DMS 273 (cell line): ENCODE data around the gene KDM4D.
"Not testable (repeated sequence)": the region's sequence is repeated elsewhere in the genome, so short reads cannot be mapped to it uniquely, and the experiment has no call there.

ENCODE experiments used
- DNase-seq: peaks from one replicate; lab custom pipeline; 2025; ENCODE audit not compliant: unreplicated experiment; lab: John Stamatoyannopoulos, UW

KDM4D gene

GRCh38 chr11:94973099-94973968 lies at the start of gene KDM4D, which contains the start of gene CWC15:
Gene KDM4D, plus strand, starts transcription at chr11:94973709. Its CDS starts 23,664 bp downstream, at chr11:94997373.
Gene CWC15, minus strand, starts transcription at chr11:94973556. Its CDS starts 1,371 bp downstream, at chr11:94972185.
- DNase-seq, result peak; percentile 95

DNA sequence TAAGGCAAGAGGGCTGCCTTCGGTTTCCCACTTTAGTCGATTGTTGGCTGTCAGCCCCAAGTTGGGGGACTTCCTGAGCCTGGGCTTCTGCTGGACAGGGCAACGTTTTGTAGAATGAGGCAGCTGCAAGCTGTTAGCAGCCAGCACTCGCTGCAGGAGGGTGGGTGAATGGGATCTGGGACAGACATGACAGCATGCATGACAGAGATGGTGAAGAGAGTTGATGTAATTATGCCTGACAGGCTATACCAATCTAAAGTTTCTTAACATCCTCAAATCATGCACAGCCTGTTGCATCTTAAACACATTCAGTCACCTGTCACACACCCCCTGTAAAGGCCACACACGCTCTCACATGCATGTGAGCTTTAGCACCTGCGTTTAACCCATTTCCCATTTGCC lies 49.3 kb upstream of the KDM4D start:
- DNase-seq, result no peak

GRCh38 chr11:94924612-94925011 lies 48.9 kb upstream of the KDM4D start:
- DNase-seq, result no peak

DNA sequence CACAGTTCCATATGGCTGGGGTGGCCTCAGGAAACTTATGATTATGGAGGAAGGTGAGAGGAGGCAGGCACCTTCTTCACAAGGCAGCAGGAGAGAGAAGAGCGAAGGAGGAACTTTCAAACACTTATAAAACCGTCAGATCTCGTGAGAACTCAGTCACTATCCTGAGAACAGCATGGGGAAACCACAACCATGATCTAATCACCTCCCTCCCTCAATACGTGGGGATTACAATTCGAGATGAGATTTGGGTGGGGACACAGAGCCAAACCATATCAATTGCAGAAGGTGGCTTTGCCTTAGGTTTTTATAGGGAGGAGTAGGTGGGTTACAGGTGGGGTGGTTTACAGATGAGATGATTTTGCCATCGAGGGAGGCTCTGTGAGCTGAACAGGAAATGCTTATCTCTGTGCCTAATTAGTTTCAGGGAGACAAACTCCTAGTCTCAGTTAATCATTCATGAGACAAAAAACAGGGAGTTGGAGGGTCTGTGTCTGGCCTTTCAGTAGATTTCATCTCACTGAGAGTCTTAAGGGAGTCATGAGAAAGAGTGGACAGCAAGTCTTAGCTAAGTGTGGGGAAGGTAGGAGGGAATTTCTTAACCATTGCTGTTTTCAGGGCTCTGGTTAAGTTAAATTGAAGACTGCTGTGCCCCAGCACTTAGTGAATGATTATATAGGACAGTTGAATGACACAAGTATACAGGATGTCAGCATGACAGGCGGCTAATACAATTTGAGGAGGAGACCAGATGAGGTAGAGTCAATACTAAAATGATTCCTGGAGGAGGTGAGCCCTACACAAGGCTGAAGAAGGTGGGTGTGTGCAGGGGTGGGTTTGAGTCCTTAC lies 47.9 kb upstream of the KDM4D start:
- no peak for DNase-seq

GRCh38 chr11:94926271-94926625 lies 47.3 kb upstream of the KDM4D start:
- DNase-seq, result no peak

DNA sequence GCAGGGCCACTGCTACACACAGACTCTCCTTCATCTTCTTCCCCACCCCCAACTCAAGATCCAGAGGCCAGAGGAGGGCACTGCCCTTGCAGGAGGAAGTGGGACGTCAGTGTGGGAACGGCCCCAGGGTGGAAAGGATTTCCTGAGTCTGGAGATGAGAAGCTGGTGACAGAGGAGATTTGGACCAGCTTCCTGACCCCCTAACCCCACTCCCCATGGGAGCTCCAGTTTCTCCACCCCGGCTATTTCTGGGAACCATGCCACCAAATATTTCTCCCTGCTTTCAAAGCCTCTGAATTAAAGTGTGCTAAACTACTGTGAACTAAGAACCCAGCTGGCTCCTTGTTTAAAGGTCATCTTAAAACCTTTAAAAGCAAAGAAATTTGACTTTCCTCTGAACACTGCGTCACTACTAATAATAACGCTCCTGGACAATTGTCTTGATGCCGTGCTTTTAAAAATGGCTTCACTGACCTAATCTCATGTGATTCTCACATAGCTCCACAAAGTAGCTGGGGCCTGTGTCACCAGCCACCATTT lies 46.7 kb upstream of the KDM4D start:
- DNase-seq, result no peak

GRCh38 chr11:94928117-94928990 lies 45.2 kb upstream of the KDM4D start:
- no peak for DNase-seq

DNA sequence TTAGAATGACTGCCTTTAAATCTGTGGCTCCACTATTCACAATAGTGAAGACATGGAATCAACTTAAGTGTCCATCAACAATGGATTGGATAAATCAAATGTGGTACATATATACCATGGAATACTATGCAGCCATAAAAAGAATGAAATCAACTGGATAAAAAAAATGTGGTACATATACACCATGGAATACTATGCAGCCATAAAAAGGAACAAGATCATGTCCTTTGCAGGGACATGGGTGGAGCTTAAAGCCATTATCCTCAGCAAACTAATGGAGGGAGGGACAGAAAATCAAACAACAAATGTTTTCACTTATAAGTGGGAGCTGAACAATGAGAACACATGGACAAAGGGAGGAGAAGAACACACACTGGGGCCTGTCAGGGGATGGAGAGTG lies 41.4 kb upstream of the KDM4D start:
- not testable (repeated sequence) for DNase-seq

- DNase-seq, result no peak
Measured at GRCh38 chr11:94932503-94932902, 41.0 kb upstream of the KDM4D start.

- no peak for DNase-seq
Measured at GRCh38 chr11:94933223-94934130, 40.0 kb upstream of the KDM4D start.

- peak; percentile 79 for DNase-seq
Measured at GRCh38 chr11:94934362-94934761, 39.1 kb upstream of the KDM4D start.

GRCh38 chr11:94934846-94935245 lies 38.7 kb upstream of the KDM4D start:
- no peak for DNase-seq

DNA sequence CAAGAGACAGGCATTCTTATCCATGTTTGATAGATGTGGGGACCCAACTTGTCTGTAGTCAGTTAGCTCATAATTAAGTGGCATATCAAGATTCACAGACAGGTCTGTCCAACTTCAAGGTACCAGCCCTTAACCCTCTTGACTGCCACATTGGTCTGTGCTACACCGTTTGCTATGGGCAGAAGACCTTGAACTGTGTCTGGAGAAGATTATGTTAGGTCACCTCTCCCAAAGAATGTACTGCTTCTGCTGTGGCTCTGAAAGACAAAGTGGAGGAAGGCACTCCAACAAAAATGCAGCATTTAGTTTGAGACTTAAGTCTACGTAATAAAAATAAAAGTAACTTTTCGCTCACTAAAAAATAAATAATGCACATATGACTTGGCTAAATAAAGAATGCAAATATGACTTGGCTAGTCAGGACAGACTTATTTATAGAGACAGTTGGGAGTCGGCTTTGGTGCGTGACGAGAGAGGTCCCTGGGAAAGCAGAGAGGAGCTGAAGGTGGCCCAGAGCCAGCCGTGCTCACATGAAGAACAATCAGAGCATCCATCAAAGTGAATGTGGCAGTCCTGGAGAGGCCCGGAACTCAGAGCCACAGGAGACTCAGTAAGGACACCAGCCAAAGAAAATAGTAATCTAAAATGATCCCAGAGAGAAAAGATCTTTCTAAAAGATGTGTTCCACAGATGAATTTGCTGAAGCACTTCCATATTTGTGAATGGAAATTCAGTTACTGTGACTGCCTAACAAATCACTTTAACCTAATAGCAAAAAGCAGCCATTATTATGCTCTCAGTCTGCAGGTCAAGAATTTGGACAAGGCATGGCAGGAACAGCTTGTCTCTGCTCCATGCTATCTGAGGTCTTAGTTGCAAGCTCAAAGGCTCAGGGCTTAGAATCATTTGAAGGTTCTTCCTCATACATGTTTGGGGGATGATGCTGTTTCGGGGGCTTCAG lies 35.1 kb upstream of the KDM4D start:
- no peak for DNase-seq

GRCh38 chr11:94939346-94939745 lies 34.2 kb upstream of the KDM4D start:
- DNase-seq, result no peak

DNA sequence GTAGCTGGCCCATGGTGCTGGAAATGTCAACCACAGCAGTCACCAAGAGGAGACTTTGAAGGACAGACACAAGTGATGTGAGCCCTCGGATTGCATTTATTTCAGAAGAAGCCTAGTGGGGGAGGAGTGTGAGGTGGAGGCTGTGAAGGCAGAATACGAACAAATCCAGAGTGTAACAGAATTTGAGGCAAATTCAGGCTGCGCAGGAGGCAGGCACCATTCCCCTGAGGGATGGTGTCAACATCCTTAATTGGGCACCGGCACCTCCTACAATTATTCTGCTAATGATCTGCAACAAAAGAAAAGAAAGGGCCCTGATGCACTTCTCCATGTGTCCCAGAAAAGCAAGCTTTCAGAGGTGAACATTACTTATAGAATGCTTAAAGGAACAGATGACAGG lies 32.4 kb upstream of the KDM4D start:
- no peak for DNase-seq

DNA sequence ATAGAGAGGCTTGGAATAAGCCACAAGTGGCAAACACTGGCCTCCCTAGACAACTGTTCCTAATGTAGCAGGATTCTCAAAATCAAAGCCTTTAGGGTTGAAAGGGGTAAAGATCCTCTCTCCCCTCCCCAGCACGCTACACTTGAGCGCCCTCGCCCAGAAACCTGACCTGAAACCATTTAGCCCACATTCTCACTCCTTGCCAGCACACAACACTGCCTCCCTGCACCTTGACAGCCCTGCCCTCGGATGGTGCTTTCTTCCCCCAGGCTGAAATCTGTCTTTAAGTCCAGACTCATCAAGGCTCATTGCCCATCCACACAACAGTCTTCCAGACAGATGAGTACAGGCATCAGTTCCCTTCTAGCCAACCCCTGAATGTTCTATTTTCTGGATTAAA lies 26.7 kb upstream of the KDM4D start:
- no peak for DNase-seq

GRCh38 chr11:94948070-94948617 lies 25.4 kb upstream of the KDM4D start:
- DNase-seq, result no peak

DNA sequence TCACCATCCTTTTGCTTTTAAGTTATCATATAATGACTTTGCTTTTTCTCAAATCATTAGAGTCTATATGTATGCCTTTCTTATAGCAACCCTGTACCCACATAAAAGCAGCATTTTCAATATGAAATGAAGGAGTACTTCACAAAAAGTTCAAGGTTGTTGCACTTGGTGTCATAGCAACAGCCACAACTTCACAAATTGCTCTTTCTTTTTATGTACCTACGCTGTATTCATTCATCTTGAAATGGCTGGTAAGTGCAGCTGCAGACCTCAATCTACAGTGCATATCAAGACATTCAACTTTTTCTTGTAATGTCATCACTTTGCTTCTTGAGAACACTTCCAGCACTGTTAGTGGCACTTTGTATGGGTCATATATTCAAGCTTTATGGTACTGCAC lies 18.8 kb upstream of the KDM4D start:
- no peak for DNase-seq
